Karpas-422 (cell line): ENCODE results near the gene FUCA1. TPM values are rescaled to one million over a fixed set of nuclear protein-coding genes. Genes with fewer than 3 reads are reported as not detected.
A peak's percentile ranks its signal among the peaks of the same experiment; 100 is the strongest.
"Not testable (repeated sequence)": the region's sequence is repeated elsewhere in the genome, so short reads cannot be mapped to it uniquely, and the experiment has no call there.

Source experiments
- DNase-seq: peaks from one replicate; pipeline ENCODE4 v3.0.0-alpha.2; 2015
- H2AFZ ChIP-seq: fragments of 200-600 bp; sonication (generic); 2 replicates; pipeline ENCODE4 v1.6.1; 2014; ENCODE audit warnings: antibody characterized with exemption, low read length, mixed read lengths
- H3K27ac ChIP-seq: fragments of 200-600 bp; sonication (generic); 2 replicates; pipeline ENCODE4 v1.5.1; 2014; ENCODE audit warnings: mild to moderate bottlenecking, low read length, moderate library complexity
- H3K27me3 ChIP-seq: fragments of 200-600 bp; sonication (generic); 2 replicates; pipeline ENCODE4 v1.6.1; 2014; ENCODE audit warnings: low read length, mixed read lengths
- H3K36me3 ChIP-seq: fragments of 200-600 bp; sonication (generic); 2 replicates; pipeline ENCODE4 v1.6.1; 2014; ENCODE audit warnings: low read length, mixed read lengths; ENCODE audit not compliant: insufficient read depth
- H3K4me1 ChIP-seq: fragments of 200-600 bp; sonication (generic); 2 replicates; pipeline ENCODE4 v1.6.1; 2014; ENCODE audit warnings: mild to moderate bottlenecking, low read length, mixed read lengths
- H3K4me2 ChIP-seq: fragments of 200-600 bp; sonication (generic); 2 replicates; pipeline ENCODE4 v1.6.1; 2014; ENCODE audit warnings: low read length, low read depth, mild to moderate bottlenecking; ENCODE audit not compliant: poor library complexity, severe bottlenecking
- H3K4me3 ChIP-seq: fragments of 200-600 bp; sonication (generic); 2 replicates; pipeline ENCODE4 v1.5.1; 2014; ENCODE audit warnings: mild to moderate bottlenecking, antibody characterized with exemption, low read length, mixed read lengths
- H3K79me2 ChIP-seq: fragments of 200-600 bp; sonication (generic); 2 replicates; pipeline ENCODE4 v1.6.1; 2014; ENCODE audit warnings: mild to moderate bottlenecking, low read length, mixed read lengths
- H3K9ac ChIP-seq: fragments of 200-600 bp; sonication (generic); 2 replicates; pipeline ENCODE4 v1.6.0; 2014; ENCODE audit warnings: low read length
- H3K9me2 ChIP-seq: fragments of 200-600 bp; sonication (generic), shearing (Covaris generic); replicated peaks from 2 replicates; pipeline ENCODE4 v1.6.0; 2014; ENCODE audit warnings: mild to moderate bottlenecking, low read length, moderate library complexity; ENCODE audit not compliant: insufficient read depth
- H3K9me3 ChIP-seq: fragments of 300-700, 200-600 bp; sonication (generic); 2 replicates; pipeline ENCODE4 v1.6.1; 2014; ENCODE audit warnings: low read length, mixed read lengths
- H4K20me1 ChIP-seq: fragments of 200-600 bp; sonication (generic); 2 replicates; pipeline ENCODE4 v1.6.1; 2014; ENCODE audit warnings: mild to moderate bottlenecking, antibody characterized with exemption, low read length, low read depth; ENCODE audit not compliant: insufficient read depth
- total RNA-seq: library from RNA; depleted of rRNA; stranded (reverse); fragments of >200 nt; shearing (Covaris generic); gene quantifications from 2 replicates; pipeline ENCODE4 v1.2.3, GENCODE V29; 2014; ENCODE audit warnings: low replicate concordance

FUCA1 gene
- total RNA-seq, 1 experiment from 2014 or later, result 47.2 TPM

DNA sequence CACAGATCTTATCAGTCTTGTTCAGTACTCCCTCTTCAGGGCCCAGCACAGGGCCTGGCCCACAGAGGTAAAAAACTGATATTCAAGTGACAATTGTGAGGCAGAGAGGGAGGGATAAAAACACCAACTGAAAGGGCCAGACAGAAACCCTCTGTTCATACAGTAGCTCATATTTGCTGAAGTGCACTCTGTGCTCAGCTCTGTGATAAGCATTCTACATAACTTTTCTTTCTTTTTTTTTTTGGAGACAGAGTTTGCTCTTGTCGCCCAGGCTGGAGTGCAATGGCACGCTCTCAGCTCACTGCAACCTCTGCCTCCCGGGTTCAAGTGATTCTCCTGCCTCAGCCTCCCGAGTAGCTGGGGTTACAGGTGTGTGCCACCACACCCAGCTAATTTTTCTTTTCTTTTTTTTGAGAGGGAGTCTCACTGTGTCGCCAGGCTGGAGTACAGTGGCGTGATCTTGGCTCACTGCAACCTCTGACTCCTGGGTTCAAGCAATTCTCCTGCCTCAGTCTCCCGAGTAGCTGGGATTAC, 65.2 kb downstream of the FUCA1 start:
- not testable (repeated sequence) for DNase-seq, H4K20me1 ChIP-seq, H3K9ac ChIP-seq, H3K27me3 ChIP-seq, H2AFZ ChIP-seq, H3K79me2 ChIP-seq, H3K4me2 ChIP-seq, H3K9me3 ChIP-seq, H3K9me2 ChIP-seq, H3K27ac ChIP-seq, H3K36me3 ChIP-seq, H3K4me3 ChIP-seq
- H3K4me1 ChIP-seq, result peaks cover 22% of the 10 kb centered on the region

- H2AFZ ChIP-seq, result no peak overlapping the region
- no peaks in the 10 kb centered on the region for H3K27me3 ChIP-seq
- no peaks in the 10 kb centered on the region for H4K20me1 ChIP-seq
- peak overlapping the region; percentile 94 for H3K4me3 ChIP-seq
- H3K79me2 ChIP-seq, result peaks cover 8% of the 10 kb centered on the region; the same call in 1 of the 2 replicates
- DNase-seq, result no peak
- peak overlapping the region; percentile 83 for H3K4me2 ChIP-seq
- peaks cover 22% of the 10 kb centered on the region for H3K4me1 ChIP-seq
- peak overlapping the region; percentile 94 for H3K9ac ChIP-seq
- H3K9me2 ChIP-seq, result no peaks in the 10 kb centered on the region
- H3K9me3 ChIP-seq, result no peaks in the 10 kb centered on the region
- no peaks in the 10 kb centered on the region for H3K36me3 ChIP-seq
- no peak overlapping the region for H3K27ac ChIP-seq
Observed at GRCh38 chr1:23801876-23802275, 66.2 kb downstream of the FUCA1 start.

DNA sequence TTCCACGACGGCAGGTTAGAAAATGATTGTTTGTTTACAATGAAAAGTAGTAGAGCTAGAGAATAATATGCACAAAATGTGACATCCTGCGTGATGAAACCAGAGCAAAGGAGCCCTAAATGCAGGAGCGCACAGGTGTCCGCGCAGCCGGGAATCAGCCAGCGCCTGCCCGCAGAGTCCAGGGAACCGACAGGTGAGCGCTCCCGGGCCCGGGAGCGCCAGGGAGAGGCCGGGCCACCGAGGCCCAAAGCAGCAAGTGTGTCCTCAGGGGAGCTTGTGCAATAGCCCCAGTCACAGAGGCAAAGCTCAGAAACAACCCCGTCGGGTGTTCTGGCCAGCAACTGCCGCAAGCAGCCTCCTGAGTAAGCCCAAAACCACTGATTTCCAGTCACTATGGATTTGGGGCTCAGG, 66.7 kb downstream of the FUCA1 start:
- no peak overlapping the region for H2AFZ ChIP-seq
- peak overlapping the region; percentile 94 for H3K4me3 ChIP-seq
- no peak overlapping the region for H3K27ac ChIP-seq
- H3K9me3 ChIP-seq, result no peaks in the 10 kb centered on the region
- peak overlapping the region; percentile 94 for H3K9ac ChIP-seq
- no peaks in the 10 kb centered on the region for H3K27me3 ChIP-seq
- H4K20me1 ChIP-seq, result no peaks in the 10 kb centered on the region
- peak overlapping the region; percentile 83 for H3K4me2 ChIP-seq
- no peaks in the 10 kb centered on the region for H3K36me3 ChIP-seq
- DNase-seq, result no peak
- H3K9me2 ChIP-seq, result no peaks in the 10 kb centered on the region
- H3K79me2 ChIP-seq, result peaks cover 8% of the 10 kb centered on the region; the same call in 1 of the 2 replicates
- H3K4me1 ChIP-seq, result peaks cover 22% of the 10 kb centered on the region

DNA sequence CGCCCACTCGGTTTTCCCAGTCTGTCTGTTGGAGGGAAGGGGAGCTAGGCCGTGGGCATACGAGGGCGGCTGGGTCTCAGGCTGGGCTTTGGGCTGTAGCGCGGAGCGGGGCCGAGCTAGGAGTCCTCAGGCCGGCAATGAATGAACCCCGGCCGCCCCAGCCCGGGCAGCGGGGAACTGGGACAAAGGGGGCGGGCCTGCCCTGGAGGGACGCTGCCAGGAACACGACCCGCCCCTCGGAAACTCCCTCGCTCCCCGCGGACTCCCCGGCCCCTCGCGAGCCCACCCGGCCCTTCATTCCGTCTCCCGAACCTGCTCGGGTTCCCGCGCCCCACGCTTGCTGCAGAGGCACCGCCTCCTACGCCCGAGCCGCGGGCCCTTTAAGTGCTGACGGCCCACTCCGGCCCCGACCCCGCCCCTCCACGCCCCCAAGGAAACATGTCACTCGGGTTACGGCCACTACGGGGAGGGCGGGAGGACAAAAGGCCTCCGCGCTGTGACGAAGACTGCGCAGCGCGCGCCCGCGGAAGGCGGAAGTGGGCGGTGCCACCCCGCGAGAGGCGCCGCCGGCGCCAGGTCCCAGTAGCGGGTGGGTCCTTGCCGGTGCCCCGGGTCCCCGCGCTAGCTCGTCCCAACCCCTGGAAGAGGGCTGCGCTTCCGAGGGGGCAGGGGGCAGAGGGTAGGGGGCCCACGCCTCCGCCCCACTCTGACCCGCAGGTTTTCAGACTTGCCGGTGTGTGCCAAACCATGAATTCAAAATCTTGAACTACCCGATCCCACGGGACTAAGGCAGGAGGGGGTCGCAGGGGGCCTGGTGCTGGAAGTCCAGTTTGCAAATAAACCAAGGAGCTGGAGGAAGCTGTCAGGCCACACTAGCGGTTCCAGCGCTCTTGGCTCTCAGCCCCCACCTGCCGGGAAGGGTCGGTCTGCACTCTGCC, 67.4 kb downstream of the FUCA1 start, which contains the start of gene GALE:
Gene GALE, minus strand, starts transcription at position 355 of the 938 bp plus-strand sequence. CDS start 1,747 bp downstream, outside the sequence.
- H3K79me2 ChIP-seq, result peaks cover 8% of the 10 kb centered on the region; the same call in 1 of the 2 replicates
- no peaks in the 10 kb centered on the region for H3K9me3 ChIP-seq
- peak within 1 kb of the TSS; percentile 94 for H3K4me3 ChIP-seq
- H3K27ac ChIP-seq, result peak within 1 kb of the TSS; percentile 49; the same call in 1 of the 2 replicates
- no peaks in the 10 kb centered on the region for H3K27me3 ChIP-seq
- no peak within 1 kb of the TSS for H2AFZ ChIP-seq
- H3K9me2 ChIP-seq, result no peaks in the 10 kb centered on the region
- H3K36me3 ChIP-seq, result no peaks in the 10 kb centered on the region
- DNase-seq, result peak; percentile 98
- H3K4me1 ChIP-seq, result peaks cover 22% of the 10 kb centered on the region
- H3K4me2 ChIP-seq, result peak within 1 kb of the TSS; percentile 90
- H3K9ac ChIP-seq, result peak within 1 kb of the TSS; percentile 94
- H4K20me1 ChIP-seq, result no peaks in the 10 kb centered on the region

GRCh38 chr1:23799570-23800399, 68.3 kb downstream of the FUCA1 start:
- Histone ChIP-seq H3K79me2 (peaks cover 8% of the 10 kb centered on the region; the same call in 1 of the 2 replicates), H3K36me3 (no peaks in the 10 kb centered on the region), H3K4me1 (peaks cover 22% of the 10 kb centered on the region), H3K4me3 (peak overlapping the region; percentile 94), H3K9me3 (no peaks in the 10 kb centered on the region), H3K27ac (0 out of 2 replicates have a peak overlapping the region, but pooled peaks have one; percentile 21), H3K9ac (peak overlapping the region; percentile 94), H3K27me3 (no peaks in the 10 kb centered on the region), H3K4me2 (peak overlapping the region; percentile 90), H2AFZ (no peak overlapping the region), H3K9me2 (no peaks in the 10 kb centered on the region), H4K20me1 (no peaks in the 10 kb centered on the region)
- peak; percentile 61 for DNase-seq

GRCh38 chr1:23799255-23799569, 68.9 kb downstream of the FUCA1 start:
- no peaks in the 10 kb centered on the region for H3K36me3 ChIP-seq
- H4K20me1 ChIP-seq, result no peaks in the 10 kb centered on the region
- H3K9me3 ChIP-seq, result no peaks in the 10 kb centered on the region
- no peaks in the 10 kb centered on the region for H3K27me3 ChIP-seq
- peaks cover 8% of the 10 kb centered on the region; the same call in 1 of the 2 replicates for H3K79me2 ChIP-seq
- peak overlapping the region; percentile 94; the same call in 1 of the 2 replicates for H3K4me3 ChIP-seq
- DNase-seq, result no peak
- H3K4me2 ChIP-seq, result peak overlapping the region; percentile 90
- H3K27ac ChIP-seq, result 0 out of 2 replicates have a peak overlapping the region, but pooled peaks have one; percentile 21
- H3K4me1 ChIP-seq, result peaks cover 22% of the 10 kb centered on the region
- peak overlapping the region; percentile 94 for H3K9ac ChIP-seq
- no peak overlapping the region for H2AFZ ChIP-seq
- H3K9me2 ChIP-seq, result no peaks in the 10 kb centered on the region

DNA sequence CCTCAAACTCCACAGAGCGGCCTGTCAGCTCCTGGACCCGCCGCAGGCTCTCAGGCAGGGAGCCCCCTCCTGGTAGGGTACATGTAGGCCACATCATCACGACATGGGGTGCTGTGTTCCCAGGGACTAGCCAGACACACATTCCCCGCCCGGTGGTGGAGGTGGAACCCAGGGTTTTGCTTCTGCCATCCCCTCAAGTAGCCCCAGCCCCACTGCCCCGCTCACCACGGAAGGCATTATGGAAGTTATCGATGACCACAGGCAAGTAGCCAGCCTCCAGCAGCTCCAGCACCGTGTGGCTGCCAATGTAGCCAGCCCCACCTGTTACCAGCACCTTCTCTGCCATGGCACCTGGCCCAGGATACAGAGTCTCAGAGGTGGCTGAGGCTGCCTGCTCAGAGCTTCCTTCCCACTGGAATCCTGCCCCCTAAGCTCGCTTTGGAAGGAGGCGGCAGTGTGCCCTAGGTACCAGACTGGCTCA, 69.4 kb downstream of the FUCA1 start:
- H4K20me1 ChIP-seq, result no peaks in the 10 kb centered on the region
- H3K4me1 ChIP-seq, result peaks cover 22% of the 10 kb centered on the region
- no peaks in the 10 kb centered on the region for H3K27me3 ChIP-seq
- no peak overlapping the region for H2AFZ ChIP-seq
- no peaks in the 10 kb centered on the region for H3K9me3 ChIP-seq
- H3K9ac ChIP-seq, result no peak overlapping the region
- no peak overlapping the region for H3K27ac ChIP-seq
- no peaks in the 10 kb centered on the region for H3K36me3 ChIP-seq
- no peaks in the 10 kb centered on the region for H3K9me2 ChIP-seq
- H3K4me2 ChIP-seq, result peak overlapping the region; percentile 90
- H3K4me3 ChIP-seq, result no peak overlapping the region
- peaks cover 8% of the 10 kb centered on the region; the same call in 1 of the 2 replicates for H3K79me2 ChIP-seq
- no peak for DNase-seq
